Measurements from ENCODE around the gene ELL2. TPM values are rescaled to one million over a fixed set of nuclear protein-coding genes. Genes with fewer than 3 reads are reported as not detected.

Gene ELL2
- total and polyA plus RNA-seq, 2 donors from 2014 or later = 10.1 to 37.2 TPM

DNA sequence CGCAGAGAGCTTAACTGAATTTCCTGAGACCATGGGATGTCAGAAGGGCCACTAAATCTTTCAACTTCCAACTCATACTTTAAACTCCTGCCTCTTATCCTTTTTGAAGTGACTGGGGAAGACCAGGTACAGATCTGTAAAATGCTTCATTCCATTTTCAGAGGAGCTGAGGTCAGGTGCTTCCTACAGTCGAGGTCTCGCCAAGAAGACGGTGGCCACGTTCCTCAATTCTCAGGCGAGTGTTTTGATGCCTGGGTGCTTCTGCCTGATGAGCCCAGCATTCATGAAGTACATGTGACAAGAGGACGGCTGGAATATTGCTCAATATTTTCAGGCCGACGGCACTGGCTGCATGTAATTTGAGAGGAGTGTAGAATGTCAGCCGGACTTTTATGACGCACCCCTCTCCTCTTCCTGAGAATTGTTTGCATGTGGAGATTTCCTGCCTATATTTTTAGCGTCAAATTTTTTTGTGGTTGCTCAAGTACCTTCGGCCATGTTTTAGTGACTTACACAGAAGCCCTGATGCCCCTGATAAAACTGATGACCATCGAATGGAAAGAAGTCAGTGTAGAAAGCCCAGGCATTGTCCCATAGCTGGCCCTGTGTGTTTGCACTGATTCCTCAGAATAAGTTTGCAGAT lies 100.3 kb downstream of the ELL2 start:
- TF ChIP-seq, protein P1, sequence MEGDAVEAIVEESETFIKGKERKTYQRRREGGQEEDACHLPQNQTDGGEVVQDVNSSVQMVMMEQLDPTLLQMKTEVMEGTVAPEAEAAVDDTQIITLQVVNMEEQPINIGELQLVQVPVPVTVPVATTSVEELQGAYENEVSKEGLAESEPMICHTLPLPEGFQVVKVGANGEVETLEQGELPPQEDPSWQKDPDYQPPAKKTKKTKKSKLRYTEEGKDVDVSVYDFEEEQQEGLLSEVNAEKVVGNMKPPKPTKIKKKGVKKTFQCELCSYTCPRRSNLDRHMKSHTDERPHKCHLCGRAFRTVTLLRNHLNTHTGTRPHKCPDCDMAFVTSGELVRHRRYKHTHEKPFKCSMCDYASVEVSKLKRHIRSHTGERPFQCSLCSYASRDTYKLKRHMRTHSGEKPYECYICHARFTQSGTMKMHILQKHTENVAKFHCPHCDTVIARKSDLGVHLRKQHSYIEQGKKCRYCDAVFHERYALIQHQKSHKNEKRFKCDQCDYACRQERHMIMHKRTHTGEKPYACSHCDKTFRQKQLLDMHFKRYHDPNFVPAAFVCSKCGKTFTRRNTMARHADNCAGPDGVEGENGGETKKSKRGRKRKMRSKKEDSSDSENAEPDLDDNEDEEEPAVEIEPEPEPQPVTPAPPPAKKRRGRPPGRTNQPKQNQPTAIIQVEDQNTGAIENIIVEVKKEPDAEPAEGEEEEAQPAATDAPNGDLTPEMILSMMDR (IDR thresholded peaks at IDR 0.05; ENCODE audit: borderline replicate concordance, extremely low read depth, insufficient read depth) = no peak

DNA sequence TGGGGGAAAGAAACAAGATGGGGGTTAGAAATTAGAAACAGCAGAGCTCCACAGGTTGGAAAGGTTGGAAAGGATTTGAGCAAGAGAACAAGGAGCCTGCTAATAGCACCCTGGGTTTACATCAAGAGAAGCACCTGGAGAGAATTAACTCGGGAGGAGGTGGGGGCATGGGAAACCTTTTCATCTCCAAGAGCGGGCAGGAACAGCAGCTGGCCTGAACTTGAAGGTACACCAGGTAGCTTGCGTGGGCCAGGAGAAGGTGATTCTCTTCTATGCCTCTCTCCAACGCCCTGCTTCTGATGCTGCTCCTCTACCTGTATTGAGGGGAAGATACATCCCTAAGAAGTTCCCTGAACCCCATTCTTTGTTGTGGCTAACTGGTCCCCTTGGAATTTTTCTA lies 102.0 kb downstream of the ELL2 start:
- intact Hi-C loops (cut with DNase I) = loop anchor here (10.0 kb wide), 1 partner anchor 475 kb away; no protein-coding TSS in a partner anchor
- Histone ChIP-seq H3K9ac (ENCODE audit: low read length in 3 of 3) (no peak overlapping the region), H3K4me3 (ENCODE audit: low read length in 3 of 3) (no peak overlapping the region), H3K9me3 (ENCODE audit: control insufficient read depth in 2 of 3, insufficient read depth in 1 of 3, low read length in 3 of 3) (no peaks in the 10 kb centered on the region), H3K27ac (ENCODE audit: low read depth in 2 of 2, low read length in 2 of 2) (no peak overlapping the region), H3K36me3 (ENCODE audit: control insufficient read depth in 2 of 3, insufficient read depth in 3 of 3, low read length in 3 of 3) (no peaks in the 10 kb centered on the region), H3K27me3 (ENCODE audit: control insufficient read depth, insufficient read depth, low read length) (no peaks in the 10 kb centered on the region), H3K4me1 (ENCODE audit: control insufficient read depth in 2 of 3, insufficient read depth in 2 of 3, low read depth in 1 of 3, low read length in 3 of 3) (peaks cover 0 to 26% (median 18%) of the 10 kb centered on the region in 3 donors)
- TF ChIP-seq, protein P1 (IDR thresholded peaks at IDR 0.05; ENCODE audit: borderline replicate concordance, extremely low read depth, insufficient read depth) = no peak
- DNase-seq = no peak
- no peak for FAIRE-seq

More for the DNA sequence above, 100.3 kb downstream of the ELL2 start:
- Histone ChIP-seq H3K36me3 (ENCODE audit: control insufficient read depth in 2 of 3, insufficient read depth in 3 of 3, low read length in 3 of 3) (no peaks in the 10 kb centered on the region), H3K9me3 (ENCODE audit: control insufficient read depth in 2 of 3, insufficient read depth in 1 of 3, low read length in 3 of 3) (no peaks in the 10 kb centered on the region), H3K4me3 (ENCODE audit: low read length in 3 of 3) (no peak overlapping the region), H3K9ac (ENCODE audit: low read length in 3 of 3) (no peak overlapping the region), H3K27ac (ENCODE audit: low read depth in 2 of 2, low read length in 2 of 2) (peak overlapping the region in 1 of 2 donors; percentile 23), H3K4me1 (ENCODE audit: control insufficient read depth in 2 of 3, insufficient read depth in 2 of 3, low read depth in 1 of 3, low read length in 3 of 3) (peaks cover 0 to 22% (median 18%) of the 10 kb centered on the region in 3 donors), H3K27me3 (ENCODE audit: control insufficient read depth, insufficient read depth, low read length) (no peaks in the 10 kb centered on the region)
- peak in 1 of 5 donors; percentile 69 for DNase-seq
- intact Hi-C loops (cut with DNase I) = no loop called here
- no peak for FAIRE-seq

DNA sequence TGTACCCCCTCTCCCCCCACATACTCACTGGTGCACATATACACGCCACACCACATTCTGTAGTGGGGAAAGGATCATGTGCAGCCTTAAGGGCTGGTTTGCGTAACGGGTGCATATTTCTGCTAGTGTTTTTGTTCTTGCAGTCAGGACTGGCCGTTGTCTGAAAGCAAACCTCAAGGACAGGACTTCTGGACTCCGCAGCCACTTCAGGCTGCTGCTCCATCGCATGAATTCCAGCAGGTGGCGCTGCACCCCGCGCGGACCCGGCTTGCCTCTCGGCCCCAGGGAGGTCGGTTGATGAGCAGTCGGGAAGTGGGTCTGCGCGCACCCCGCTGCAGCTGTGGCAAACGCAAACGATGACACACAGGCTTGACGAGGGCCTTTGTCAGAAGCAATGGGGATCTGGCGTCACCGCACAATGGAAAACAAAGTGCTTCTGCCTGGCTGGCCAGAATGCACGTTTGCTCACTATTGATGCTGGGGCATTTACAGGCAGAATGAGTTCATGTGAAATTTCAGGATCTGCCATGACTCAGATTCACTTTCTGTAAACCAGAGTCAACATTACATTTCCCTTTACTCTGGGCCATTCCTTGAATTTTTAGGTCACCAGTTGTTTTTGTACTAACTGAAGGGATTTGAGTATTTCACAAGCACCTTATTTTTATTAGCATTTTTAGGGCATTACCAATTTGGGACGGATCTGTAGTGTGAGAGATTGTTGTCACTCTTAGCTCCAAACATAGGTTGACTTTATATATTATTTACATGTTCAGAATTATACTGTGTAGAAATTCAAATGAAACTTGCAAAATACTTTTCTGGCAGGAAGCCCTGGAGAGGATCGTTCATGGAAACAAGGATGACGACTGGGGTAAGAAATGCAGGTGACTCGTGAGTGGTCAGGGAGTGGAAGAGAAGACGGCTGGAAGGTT lies 102.7 kb downstream of the ELL2 start:
- H3K27ac ChIP-seq (ENCODE audit: low read depth in 2 of 2, low read length in 2 of 2) = peak overlapping the region; percentile 80 to 92
- TF ChIP-seq, protein P1 (IDR thresholded peaks at IDR 0.05; ENCODE audit: borderline replicate concordance, extremely low read depth, insufficient read depth) = peak; percentile 99
- no peaks in the 10 kb centered on the region for H3K36me3 ChIP-seq (ENCODE audit: control insufficient read depth in 2 of 3, insufficient read depth in 3 of 3, low read length in 3 of 3)
- H3K9me3 ChIP-seq (ENCODE audit: control insufficient read depth in 2 of 3, insufficient read depth in 1 of 3, low read length in 3 of 3) = no peaks in the 10 kb centered on the region
- intact Hi-C loops (cut with DNase I) = loop anchor here (10.0 kb wide), 1 partner anchor 476 kb away; no protein-coding TSS in a partner anchor
- FAIRE-seq (no peak), DNase-seq (peak; percentile 89 to 95 (median 92))
- peak overlapping the region; percentile 1 to 43 (median 40) for H3K4me3 ChIP-seq (ENCODE audit: low read length in 3 of 3)
- no peak overlapping the region for H3K9ac ChIP-seq (ENCODE audit: low read length in 3 of 3)
- H3K4me1 ChIP-seq (ENCODE audit: control insufficient read depth in 2 of 3, insufficient read depth in 2 of 3, low read depth in 1 of 3, low read length in 3 of 3) = peaks cover 0 to 26% (median 18%) of the 10 kb centered on the region in 3 donors
- H3K27me3 ChIP-seq (ENCODE audit: control insufficient read depth, insufficient read depth, low read length) = no peaks in the 10 kb centered on the region
